HEK293T (cell line): Measurements from ENCODE around the gene PHACTR3.

Experiments used
- CTCF ChIA-PET: fragments of 350-600 bp; formaldehyde crosslinking; extraction: SDS; loops from one replicate; lab custom pipeline; 2021; ENCODE audit warnings: antibody characterized with exemption, inconsistent platforms; lab: Yijun Ruan, JAX
- POLR2A ChIA-PET: fragments of 350-600 bp; formaldehyde crosslinking; extraction: SDS; loops from one replicate; lab custom pipeline; 2020; ENCODE audit warnings: antibody characterized with exemption, inconsistent platforms; lab: Yijun Ruan, JAX
- DNase-seq: peaks from one replicate; pipeline ENCODE4 v3.0.0; 2012; ENCODE audit warnings: mixed read lengths; ENCODE audit errors: extremely low spot score
- ARNT ChIP-seq: fragments of 450-650 bp; IDR thresholded peaks from 2 replicates; pipeline ENCODE4 v1.6.1; 2017; ENCODE audit warnings: mild to moderate bottlenecking
- BHLHE40 ChIP-seq: fragments of 450-650 bp; IDR thresholded peaks from 2 replicates; pipeline ENCODE4 v1.6.1; 2016; ENCODE audit warnings: mild to moderate bottlenecking, moderate library complexity, borderline replicate concordance
- CTBP1 ChIP-seq: fragments of 450-650 bp; IDR thresholded peaks from 2 replicates; pipeline ENCODE4 v1.6.1; 2016; ENCODE audit warnings: borderline replicate concordance
- ELF4 ChIP-seq: fragments of 450-650 bp; IDR thresholded peaks from 2 replicates; pipeline ENCODE4 v1.6.1; 2017; ENCODE audit warnings: antibody characterized with exemption
- FOXA1 ChIP-seq: fragments of 450-650 bp; IDR thresholded peaks from 2 replicates; pipeline ENCODE4 v1.6.1; 2016; ENCODE audit warnings: mild to moderate bottlenecking
- FOXK2 ChIP-seq: fragments of 450-650 bp; IDR thresholded peaks from 2 replicates; pipeline ENCODE4 v1.6.1; 2016; ENCODE audit warnings: mild to moderate bottlenecking
- FOXM1 ChIP-seq: fragments of 450-650 bp; IDR thresholded peaks from 2 replicates; pipeline ENCODE4 v1.6.1; 2017; ENCODE audit warnings: mild to moderate bottlenecking, borderline replicate concordance
- HDGF ChIP-seq: fragments of 450-650 bp; IDR thresholded peaks from 2 replicates; pipeline ENCODE4 v1.6.1; 2017; ENCODE audit warnings: antibody characterized with exemption, borderline replicate concordance
- L3MBTL2 ChIP-seq: fragments of 450-650 bp; conservative IDR thresholded peaks from 2 replicates; pipeline ENCODE4 v1.6.1; 2016; ENCODE audit warnings: mild to moderate bottlenecking
- LEF1 ChIP-seq: fragments of 450-650 bp; IDR thresholded peaks from 2 replicates; pipeline ENCODE4 v1.6.1; 2017; ENCODE audit warnings: mild to moderate bottlenecking, borderline replicate concordance
- NFRKB ChIP-seq: fragments of 450-650 bp; IDR thresholded peaks from 2 replicates; pipeline ENCODE4 v1.6.1; 2016; ENCODE audit warnings: mild to moderate bottlenecking, moderate library complexity
- SP1 ChIP-seq: fragments of 450-650 bp; IDR thresholded peaks from 2 replicates; pipeline ENCODE4 v1.6.1; 2017
- SUZ12 ChIP-seq: fragments of 450-650 bp; IDR thresholded peaks from 2 replicates; pipeline ENCODE4 v1.6.1; 2016; ENCODE audit warnings: mild to moderate bottlenecking
- TARDBP ChIP-seq: fragments of 450-650 bp; IDR thresholded peaks from 2 replicates; pipeline ENCODE4 v1.6.1; 2016
- ZNF384 ChIP-seq: fragments of 450-650 bp; IDR thresholded peaks from 2 replicates; pipeline ENCODE4 v1.6.1; 2016
- TF ChIP-seq, protein P1 (sequence below): fragments of 450-650 bp; IDR thresholded peaks from 2 replicates; pipeline ENCODE4 v1.6.1; 2016

Gene PHACTR3

DNA sequence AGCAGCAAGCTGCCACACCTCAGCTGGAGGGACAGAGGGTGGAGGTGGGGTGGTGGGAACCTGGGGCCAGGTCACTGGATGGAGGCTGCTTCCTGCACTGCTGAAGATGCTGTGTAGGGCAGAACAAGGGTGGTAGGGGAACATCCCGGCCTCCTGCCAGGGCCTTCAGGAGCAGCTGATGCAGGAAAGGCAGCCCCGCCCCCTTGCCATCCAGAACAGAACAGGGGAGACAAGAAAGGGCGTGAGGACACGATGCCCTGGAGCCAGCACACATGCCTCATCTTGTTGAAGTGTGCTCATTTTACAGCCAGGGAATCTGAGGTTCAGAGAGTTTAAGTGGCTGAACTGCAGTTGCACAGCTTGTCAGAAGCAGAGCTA lies 43.1 kb upstream of the PHACTR3 start:
- no peak for TF ChIP-seq FOXK2
- TF ChIP-seq, protein P1, sequence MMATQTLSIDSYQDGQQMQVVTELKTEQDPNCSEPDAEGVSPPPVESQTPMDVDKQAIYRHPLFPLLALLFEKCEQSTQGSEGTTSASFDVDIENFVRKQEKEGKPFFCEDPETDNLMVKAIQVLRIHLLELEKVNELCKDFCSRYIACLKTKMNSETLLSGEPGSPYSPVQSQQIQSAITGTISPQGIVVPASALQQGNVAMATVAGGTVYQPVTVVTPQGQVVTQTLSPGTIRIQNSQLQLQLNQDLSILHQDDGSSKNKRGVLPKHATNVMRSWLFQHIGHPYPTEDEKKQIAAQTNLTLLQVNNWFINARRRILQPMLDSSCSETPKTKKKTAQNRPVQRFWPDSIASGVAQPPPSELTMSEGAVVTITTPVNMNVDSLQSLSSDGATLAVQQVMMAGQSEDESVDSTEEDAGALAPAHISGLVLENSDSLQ: no peak
- no peak for TF ChIP-seq ELF4
- TF ChIP-seq ARNT: no peak
- no peak for TF ChIP-seq NFRKB
- TF ChIP-seq BHLHE40: no peak
- TF ChIP-seq TARDBP: no peak
- no peak for TF ChIP-seq SP1
- no peak for TF ChIP-seq LEF1
- no peak for TF ChIP-seq FOXA1
- TF ChIP-seq L3MBTL2: no peak
- no peak for TF ChIP-seq FOXM1
- no peak for TF ChIP-seq SUZ12
- ChIA-PET POLR2A (no interaction called here), CTCF (interaction anchor here (0.6 to 2.2 kb wide), 4 partner anchors 11 to 164 kb away, joined by 3 to 16 read pairs (median 3); no protein-coding TSS in a partner anchor)
- DNase-seq: no peak

DNA sequence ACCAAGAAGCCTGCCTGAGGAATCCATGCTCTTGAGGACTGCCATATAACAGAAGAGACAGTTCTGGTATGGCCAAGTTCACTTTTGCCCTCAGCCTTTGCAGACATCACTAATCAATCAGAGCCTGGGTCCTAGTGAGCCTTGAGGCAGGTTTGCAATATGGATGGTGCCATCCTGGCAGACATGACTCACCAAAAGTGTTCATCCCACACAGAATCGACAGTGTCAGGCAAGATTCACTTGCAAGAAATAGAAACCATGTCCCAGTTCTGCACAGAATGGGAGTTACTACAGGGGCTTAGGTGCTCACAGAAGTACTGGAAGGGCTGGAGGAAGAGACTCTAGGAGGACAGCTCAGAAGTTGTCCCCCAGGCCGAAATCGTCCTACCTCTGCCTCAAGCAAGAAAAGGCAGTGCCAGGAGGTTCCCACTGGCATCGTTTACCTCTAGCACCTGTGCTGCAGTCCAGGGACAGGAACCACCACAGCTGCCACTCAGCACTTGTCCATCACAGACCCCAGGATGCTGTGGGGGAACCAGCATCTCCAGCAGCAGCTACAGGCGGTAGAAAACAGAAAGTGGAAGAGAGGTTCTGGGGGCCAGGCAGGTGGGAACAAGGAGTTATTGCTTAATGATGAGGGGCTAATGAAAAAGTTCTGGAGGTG lies 42.6 kb upstream of the PHACTR3 start:
- ChIA-PET POLR2A (no interaction called here), CTCF (interaction anchor here (2.2 kb wide), 1 partner anchor 10 kb away, joined by 16 read pairs; no protein-coding TSS in a partner anchor)
- no peak for TF ChIP-seq ZNF384
- no peak for TF ChIP-seq FOXM1
- TF ChIP-seq SP1: no peak
- no peak for TF ChIP-seq BHLHE40
- TF ChIP-seq NFRKB: no peak
- no peak for TF ChIP-seq SUZ12
- no peak for TF ChIP-seq HDGF
- no peak for TF ChIP-seq ARNT
- no peak for TF ChIP-seq LEF1
- TF ChIP-seq FOXK2: no peak
- TF ChIP-seq CTBP1: no peak
- TF ChIP-seq TARDBP: no peak
- no peak for TF ChIP-seq FOXA1
- peak; percentile 3 for DNase-seq

DNA sequence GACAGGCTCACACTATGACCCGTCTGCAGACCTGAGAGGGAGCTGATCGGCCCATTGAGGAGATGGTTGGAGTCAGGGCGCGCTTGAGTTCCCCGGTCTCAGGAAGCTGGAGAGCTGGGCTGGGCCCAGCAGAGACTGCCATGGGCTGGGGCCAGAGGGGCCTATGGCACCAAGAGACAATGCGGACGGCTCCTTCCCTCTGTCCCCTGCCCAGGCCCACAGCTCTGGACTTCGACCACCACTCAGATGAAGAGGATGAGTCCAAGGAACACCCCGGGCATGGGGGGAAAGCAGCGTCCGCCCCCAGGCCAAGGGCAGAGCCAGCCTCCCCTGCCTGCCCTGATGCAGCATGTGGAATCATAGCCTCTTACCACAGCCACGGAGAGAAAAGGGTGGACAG lies 40.2 kb upstream of the PHACTR3 start:
- CTCF ChIA-PET: no interaction called here

DNA sequence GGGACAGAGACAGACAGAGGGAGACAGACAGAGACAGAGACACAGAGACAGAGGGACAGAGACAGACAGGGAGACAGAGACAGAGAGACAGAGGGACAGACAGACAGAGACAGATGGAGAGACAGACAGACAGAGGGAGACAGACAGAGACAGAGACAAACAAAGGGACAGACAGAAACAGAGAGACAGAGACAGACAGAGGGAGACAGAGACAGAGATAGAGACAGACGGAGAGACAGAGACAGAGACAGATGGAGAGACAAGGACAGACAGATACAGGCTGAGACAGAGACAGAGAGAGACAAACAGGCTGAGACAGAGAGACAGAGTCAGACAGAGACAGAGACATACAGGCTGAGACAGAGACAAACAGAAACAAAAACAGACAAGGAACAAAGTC lies 39.4 kb upstream of the PHACTR3 start:
- POLR2A ChIA-PET: no interaction called here
- TF ChIP-seq ZNF384: no peak
- CTCF ChIA-PET: no interaction called here
- DNase-seq: no peak

More for the DNA sequence above, 40.2 kb upstream of the PHACTR3 start:
- TF ChIP-seq LEF1: no peak
- no peak for TF ChIP-seq TARDBP
- TF ChIP-seq ELF4: no peak
- POLR2A ChIA-PET: no interaction called here
- DNase-seq: peak; percentile 4

DNA sequence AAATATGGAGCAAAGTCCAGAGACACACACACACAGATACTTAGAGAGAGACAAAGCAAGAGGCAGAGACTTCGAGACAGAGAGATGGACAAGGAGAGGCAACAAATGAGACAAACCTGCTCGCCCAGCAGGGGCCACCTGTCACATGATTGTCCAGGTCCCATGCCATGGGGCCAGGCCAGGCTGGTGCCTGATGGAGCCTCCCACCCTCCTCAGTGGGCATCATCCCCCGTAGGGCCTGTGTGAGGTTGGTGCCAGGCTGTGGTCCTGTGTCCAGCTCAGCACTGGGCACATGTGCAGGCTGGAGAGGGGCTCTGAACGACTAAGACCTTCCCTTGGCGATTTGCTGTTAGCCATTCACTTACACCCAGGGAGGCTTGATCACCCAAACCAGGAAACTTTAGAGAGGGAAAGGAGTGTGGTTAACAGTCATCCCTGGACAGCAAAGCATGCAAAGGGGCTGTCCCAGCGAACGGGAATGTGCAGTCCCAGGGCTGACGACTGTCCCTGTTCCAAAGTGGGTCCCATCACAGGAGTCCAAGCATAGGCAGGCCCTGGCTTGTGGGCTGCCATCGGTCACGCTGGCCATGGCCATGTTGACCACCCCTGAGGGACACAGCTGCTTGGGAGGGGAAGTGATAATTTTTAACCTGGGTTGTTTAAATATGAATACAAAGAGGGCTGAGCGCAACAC lies 38.4 kb upstream of the PHACTR3 start:
- DNase-seq: peak; percentile 3
- ChIA-PET POLR2A (no interaction called here), CTCF (no interaction called here)
- no peak for TF ChIP-seq FOXA1
- no peak for TF ChIP-seq BHLHE40
- TF ChIP-seq ELF4: no peak
- TF ChIP-seq L3MBTL2: no peak
- TF ChIP-seq TARDBP: no peak
- no peak for TF ChIP-seq CTBP1
- TF ChIP-seq SP1: no peak
- TF ChIP-seq NFRKB: no peak
- TF ChIP-seq SUZ12: no peak
- TF ChIP-seq, protein P1: no peak
- no peak for TF ChIP-seq HDGF
- no peak for TF ChIP-seq ARNT
- no peak for TF ChIP-seq ZNF384
- TF ChIP-seq FOXM1: no peak
- no peak for TF ChIP-seq LEF1

DNA sequence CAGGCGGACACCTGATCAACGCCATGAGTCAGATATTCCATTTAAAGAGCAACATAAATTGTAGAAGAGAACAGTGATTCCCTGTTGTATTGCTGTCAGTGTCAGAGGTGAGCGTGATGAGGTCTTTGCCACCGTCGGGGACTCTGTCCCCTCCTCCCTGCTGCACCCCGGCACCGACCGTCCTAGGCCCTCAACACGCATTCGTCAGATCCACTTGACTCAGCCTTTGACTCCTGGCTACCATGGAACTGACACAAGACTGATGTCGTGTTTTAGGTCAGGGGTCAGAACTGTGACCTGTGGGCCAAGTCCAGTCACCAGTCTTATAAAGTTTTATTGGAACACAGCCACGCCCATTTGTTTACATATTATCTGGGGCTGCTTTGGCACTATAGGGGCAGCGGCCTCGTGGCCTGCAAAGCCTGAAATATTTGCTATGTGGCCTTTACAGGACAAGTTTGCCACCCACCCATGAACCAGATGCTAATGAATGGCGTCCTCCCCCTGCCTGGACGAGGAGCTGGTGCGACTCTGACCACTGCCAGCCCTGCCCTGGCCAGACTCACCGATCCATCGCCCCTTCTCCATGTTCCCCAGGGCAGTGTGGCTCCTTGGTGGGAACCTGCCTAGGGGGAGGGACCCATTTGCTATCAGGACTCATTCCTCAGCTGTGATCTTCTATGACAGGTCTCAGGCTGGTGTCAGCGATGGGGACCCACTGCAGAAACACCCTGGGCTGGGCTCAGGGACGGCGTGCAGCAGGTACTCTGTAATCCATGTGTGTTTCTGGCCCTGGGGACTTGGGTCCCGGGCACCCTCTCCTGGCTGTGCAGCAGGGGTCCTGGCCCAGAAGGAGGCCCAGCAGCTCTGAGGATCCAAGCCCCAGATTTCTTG lies 37.5 kb upstream of the PHACTR3 start:
- POLR2A ChIA-PET: no interaction called here
- TF ChIP-seq FOXM1 (no peak), SP1 (no peak), FOXK2 (no peak), CTBP1 (no peak), FOXA1 (no peak), NFRKB (no peak), ARNT (no peak), TARDBP (no peak), HDGF (no peak), ELF4 (no peak), BHLHE40 (no peak), LEF1 (no peak), SUZ12 (no peak)
- TF ChIP-seq, protein P1: no peak
- DNase-seq: no peak
- CTCF ChIA-PET: no interaction called here
